Subcutaneous abdominal adipose tissue (tissue), 5 donors: ENCODE results near the gene CASK.

Experiments
- H3K27ac ChIP-seq: one replicate; pipeline ENCODE4 v1.7.0; 2013; ENCODE audit warnings: low read depth, mild to moderate bottlenecking, inconsistent platforms, low read length, moderate library complexity
- H3K27me3 ChIP-seq, 5 donors: one replicate each; pipeline ENCODE4 v1.7.0; 2013; ENCODE audit warnings: low read length in 5 of 5, inconsistent platforms in 1 of 5; ENCODE audit not compliant: control insufficient read depth in 5 of 5, insufficient read depth in 4 of 5
- H3K36me3 ChIP-seq, 5 donors: one replicate each; pipeline ENCODE4 v1.7.0; 2013; ENCODE audit warnings: low read length in 5 of 5; ENCODE audit not compliant: control insufficient read depth in 5 of 5, insufficient read depth in 5 of 5
- H3K4me1 ChIP-seq, 5 donors: one replicate each; pipeline ENCODE4 v1.7.0; 2013; ENCODE audit warnings: low read length in 5 of 5, mild to moderate bottlenecking in 3 of 5, moderate library complexity in 1 of 5; ENCODE audit not compliant: control insufficient read depth in 5 of 5, insufficient read depth in 5 of 5
- H3K4me3 ChIP-seq, 5 donors: one replicate each; pipeline ENCODE4 v1.7.0; 2013; ENCODE audit warnings: low read length in 5 of 5, low read depth in 1 of 5
- H3K9ac ChIP-seq, 5 donors: one replicate each; pipeline ENCODE4 v1.7.0; 2013; ENCODE audit warnings: low read length in 5 of 5, mild to moderate bottlenecking in 4 of 5, moderate library complexity in 3 of 5
- H3K9me3 ChIP-seq, 5 donors: one replicate each; pipeline ENCODE4 v1.7.0; 2013; ENCODE audit warnings: low read length in 5 of 5; ENCODE audit not compliant: control insufficient read depth in 5 of 5
- donor health status: healthy.
- donor health status: healthy.
- donor health status: healthy.
- donor health status: healthy.
- donor health status: healthy.

Gene CASK

DNA sequence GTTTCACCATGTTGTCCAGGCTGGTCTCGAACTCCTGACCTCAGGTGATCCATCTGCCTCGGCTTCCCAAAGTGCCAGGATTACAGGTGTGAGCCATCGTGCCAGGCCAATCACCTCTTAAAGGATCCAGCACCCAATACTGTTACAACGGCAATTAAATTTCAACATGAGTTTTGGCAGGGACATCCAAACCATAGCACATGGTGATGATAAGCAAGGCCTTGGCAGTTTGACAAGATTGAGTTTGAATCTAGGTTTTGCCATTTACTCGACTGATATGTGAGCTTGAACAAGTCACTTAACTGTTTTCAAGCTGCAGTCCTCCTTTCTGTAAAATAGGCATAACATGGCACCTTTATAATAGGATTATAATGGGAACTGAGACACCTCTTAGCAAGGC is 115.3 kb downstream of the CASK start:
- H3K9me3 ChIP-seq = peaks cover 0 to 7% (median 0%) of the 10 kb centered on the region in 5 donors
- no peak overlapping the region for H3K9ac ChIP-seq
- no peaks in the 10 kb centered on the region for H3K36me3 ChIP-seq
- no peak overlapping the region for H3K4me3 ChIP-seq
- no peak overlapping the region for H3K27ac ChIP-seq
- peaks cover 0 to 4% (median 0%) of the 10 kb centered on the region in 5 donors for H3K27me3 ChIP-seq
- no peaks in the 10 kb centered on the region for H3K4me1 ChIP-seq

DNA sequence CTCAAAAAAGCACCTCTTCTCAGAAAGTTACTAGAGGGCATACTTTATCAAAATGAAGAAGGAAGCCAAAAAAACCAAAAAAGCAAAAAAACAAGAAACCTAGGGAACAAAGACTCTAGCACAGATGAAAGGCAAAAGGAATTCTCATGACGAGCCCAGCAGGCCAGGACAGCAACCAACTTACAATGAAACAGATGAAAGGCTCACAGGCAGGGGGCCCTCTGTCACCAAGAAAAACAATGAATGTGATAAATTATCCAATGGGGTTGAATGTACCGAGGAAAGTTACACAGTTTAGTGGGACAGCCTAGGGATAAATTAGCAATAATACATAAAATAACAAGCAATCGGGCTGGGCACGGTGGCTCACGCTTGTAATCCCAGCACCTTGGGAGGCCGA is 120.4 kb downstream of the CASK start:
- no peak overlapping the region for H3K4me3 ChIP-seq
- H3K4me1 ChIP-seq = no peaks in the 10 kb centered on the region
- peaks cover 0 to 8% (median 0%) of the 10 kb centered on the region in 5 donors for H3K27me3 ChIP-seq
- H3K9ac ChIP-seq = no peak overlapping the region
- peaks cover 0 to 3% (median 0%) of the 10 kb centered on the region in 5 donors for H3K9me3 ChIP-seq
- no peaks in the 10 kb centered on the region for H3K36me3 ChIP-seq
- no peak overlapping the region for H3K27ac ChIP-seq

DNA sequence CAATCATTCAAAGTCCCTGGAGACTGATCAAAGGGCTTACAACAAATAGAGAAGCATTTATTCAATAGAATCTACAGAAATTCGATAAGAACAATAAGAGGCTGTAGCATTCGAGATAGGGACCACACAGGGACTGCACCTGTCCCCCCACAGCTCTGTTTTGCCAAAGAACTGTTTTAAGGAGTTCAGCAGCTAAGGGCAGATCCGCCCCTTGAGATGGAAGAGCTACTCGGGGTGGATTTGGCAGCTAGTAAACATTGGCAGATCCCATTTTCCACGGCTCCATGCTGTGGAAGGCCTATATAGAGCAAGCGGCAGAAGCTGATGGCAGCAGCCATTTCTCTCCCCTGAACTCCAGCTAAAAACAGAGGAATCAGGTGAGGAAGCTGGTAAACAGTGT is 123.7 kb downstream of the CASK start:
- H3K4me3 ChIP-seq = no peak overlapping the region

DNA sequence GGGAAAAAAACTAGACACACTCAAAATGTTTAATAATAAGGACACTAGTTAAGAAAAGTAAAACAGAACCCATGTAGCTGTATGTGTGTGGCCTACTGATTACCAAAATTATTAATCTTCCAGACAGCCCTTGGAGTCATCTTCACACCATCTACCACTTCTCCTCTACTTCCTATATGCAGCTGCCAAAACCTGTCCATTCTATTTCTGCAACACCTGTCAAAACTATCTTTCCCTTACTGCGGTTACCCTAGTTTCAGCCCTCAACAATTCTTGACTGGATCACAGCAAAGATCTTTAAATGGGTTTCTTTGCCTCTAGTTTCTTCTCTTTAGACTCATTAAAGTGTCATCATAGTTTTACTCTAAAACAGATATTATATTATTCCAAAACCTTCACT is 126.8 kb downstream of the CASK start:
- Histone ChIP-seq H3K27ac (no peak overlapping the region), H3K4me3 (no peak overlapping the region), H3K4me1 (no peaks in the 10 kb centered on the region), H3K9ac (no peak overlapping the region), H3K27me3 (peaks cover 0 to 4% (median 0%) of the 10 kb centered on the region in 5 donors), H3K36me3 (no peaks in the 10 kb centered on the region), H3K9me3 (no peaks in the 10 kb centered on the region)

More for the DNA sequence above, 123.7 kb downstream of the CASK start:
- peaks cover 0 to 3% (median 0%) of the 10 kb centered on the region in 5 donors for H3K9me3 ChIP-seq
- no peak overlapping the region for H3K27ac ChIP-seq
- H3K9ac ChIP-seq = no peak overlapping the region
- H3K4me1 ChIP-seq = no peaks in the 10 kb centered on the region
- peaks cover 0 to 4% (median 0%) of the 10 kb centered on the region in 5 donors for H3K27me3 ChIP-seq
- no peaks in the 10 kb centered on the region for H3K36me3 ChIP-seq

DNA sequence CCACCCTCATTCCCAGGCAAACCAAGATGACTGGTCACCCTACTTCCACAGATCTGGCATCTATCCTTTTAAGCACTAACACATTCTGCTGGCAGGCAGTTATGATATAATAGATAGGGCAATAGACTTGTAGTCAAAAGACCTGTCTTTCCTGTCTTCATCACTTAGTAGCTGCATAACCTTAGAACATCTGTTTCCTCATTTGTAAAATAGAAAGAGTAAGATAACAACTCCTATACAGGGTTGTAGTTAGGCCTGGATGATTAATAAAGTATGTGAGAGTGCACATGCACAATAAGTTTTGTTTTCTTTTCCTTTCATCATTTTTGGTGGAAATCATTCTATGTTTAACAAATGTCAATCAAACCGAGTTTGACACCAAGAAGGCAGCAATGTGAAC is 127.3 kb downstream of the CASK start:
- no peaks in the 10 kb centered on the region for H3K9me3 ChIP-seq

DNA sequence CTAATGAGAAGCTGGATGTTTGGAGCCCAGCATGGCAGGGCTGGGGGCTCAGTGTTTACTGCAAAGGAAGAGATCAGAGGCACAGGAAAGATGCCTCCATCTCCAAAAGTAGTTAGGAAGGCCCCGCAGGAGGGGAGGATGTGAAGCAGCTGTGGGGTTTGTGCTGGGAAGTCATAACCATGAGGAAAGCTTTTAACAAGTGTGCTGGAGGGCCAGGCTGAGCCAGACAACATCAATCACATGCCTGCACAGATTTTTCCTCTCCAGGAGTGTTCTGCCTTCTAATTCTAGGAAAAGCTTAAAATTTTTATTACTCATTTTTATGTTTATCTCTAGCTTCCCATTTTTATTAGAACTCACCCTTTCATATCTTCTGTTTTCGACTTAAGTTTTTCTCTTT is 134.0 kb downstream of the CASK start:
- H3K36me3 ChIP-seq = no peaks in the 10 kb centered on the region
- peaks cover 0 to 2% (median 0%) of the 10 kb centered on the region in 5 donors for H3K27me3 ChIP-seq
- H3K4me1 ChIP-seq = no peaks in the 10 kb centered on the region
- no peaks in the 10 kb centered on the region for H3K9me3 ChIP-seq
- H3K9ac ChIP-seq = no peak overlapping the region
- H3K4me3 ChIP-seq = no peak overlapping the region
- H3K27ac ChIP-seq = no peak overlapping the region

More for the DNA sequence above, 127.3 kb downstream of the CASK start:
- no peaks in the 10 kb centered on the region for H3K4me1 ChIP-seq
- H3K27me3 ChIP-seq = peaks cover 0 to 4% (median 0%) of the 10 kb centered on the region in 5 donors
- H3K9ac ChIP-seq = no peak overlapping the region
- H3K27ac ChIP-seq = no peak overlapping the region
- no peak overlapping the region for H3K4me3 ChIP-seq
- no peaks in the 10 kb centered on the region for H3K36me3 ChIP-seq

DNA sequence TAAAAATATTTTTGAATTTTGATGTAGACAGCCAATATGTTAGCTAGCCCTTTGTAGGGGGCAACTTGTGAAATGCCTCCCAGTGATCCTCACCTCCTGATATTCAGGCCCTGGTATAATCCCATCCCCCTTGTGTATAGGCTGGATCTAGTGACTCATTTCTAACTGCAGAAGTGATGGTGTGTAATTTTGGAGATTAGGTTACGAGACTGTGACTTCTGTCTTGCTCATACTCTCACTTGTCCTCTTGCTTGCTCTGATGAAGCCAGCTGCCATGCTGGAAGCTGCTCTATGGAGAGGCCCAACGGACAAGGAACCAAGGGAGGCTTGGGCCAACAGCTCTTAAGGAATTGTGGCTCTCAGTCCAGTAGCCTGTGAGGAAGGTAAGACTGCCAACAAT is 137.7 kb downstream of the CASK start:
- H3K4me1 ChIP-seq = no peaks in the 10 kb centered on the region
- peaks cover 0 to 2% (median 0%) of the 10 kb centered on the region in 5 donors for H3K27me3 ChIP-seq
- H3K9ac ChIP-seq = no peak overlapping the region
- H3K27ac ChIP-seq = no peak overlapping the region
- H3K4me3 ChIP-seq = no peak overlapping the region
- no peaks in the 10 kb centered on the region for H3K36me3 ChIP-seq
- no peaks in the 10 kb centered on the region for H3K9me3 ChIP-seq

DNA sequence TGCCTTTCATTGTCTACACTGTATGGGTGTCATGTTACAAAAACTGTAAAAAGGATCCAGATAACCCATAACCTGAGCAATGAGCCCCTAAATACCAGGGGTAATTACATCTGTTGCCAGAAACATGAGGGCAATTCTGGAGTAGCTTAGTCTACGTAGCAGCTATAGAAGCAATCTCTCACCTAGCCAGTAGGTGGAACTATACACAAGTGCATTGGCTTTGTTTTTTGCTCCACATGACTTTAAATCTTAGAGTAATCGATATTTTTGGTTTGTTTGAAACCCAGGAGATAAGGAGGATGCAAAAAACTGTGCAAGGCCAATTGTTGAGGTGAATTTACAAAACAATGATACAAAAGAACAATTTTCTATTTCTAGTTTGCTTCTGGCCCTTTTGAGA is 141.9 kb downstream of the CASK start:
- Histone ChIP-seq H3K27ac (no peak overlapping the region), H3K9ac (no peak overlapping the region), H3K4me3 (no peak overlapping the region), H3K4me1 (no peaks in the 10 kb centered on the region), H3K36me3 (no peaks in the 10 kb centered on the region), H3K27me3 (peaks cover 0 to 2% (median 0%) of the 10 kb centered on the region in 5 donors), H3K9me3 (no peaks in the 10 kb centered on the region)

DNA sequence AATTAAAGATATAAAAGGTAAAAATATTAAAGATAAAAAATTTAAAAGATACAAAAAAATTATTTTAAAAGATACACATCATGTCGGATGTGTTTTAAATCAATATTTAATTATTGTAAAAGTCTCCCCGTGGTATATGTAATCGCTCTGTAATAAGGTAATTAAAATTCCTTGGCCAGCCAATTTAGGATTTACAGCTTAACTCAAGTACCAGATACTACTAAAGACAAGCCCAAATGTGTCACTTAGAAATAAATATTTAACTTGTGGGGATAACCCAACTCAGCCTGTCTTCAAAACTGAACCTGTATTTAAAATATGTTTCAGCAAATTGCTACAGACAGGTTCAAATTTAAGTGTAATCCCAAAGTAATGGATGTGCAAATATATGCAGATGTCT is 143.4 kb downstream of the CASK start:
- no peak overlapping the region for H3K4me3 ChIP-seq
- H3K9ac ChIP-seq = no peak overlapping the region

DNA sequence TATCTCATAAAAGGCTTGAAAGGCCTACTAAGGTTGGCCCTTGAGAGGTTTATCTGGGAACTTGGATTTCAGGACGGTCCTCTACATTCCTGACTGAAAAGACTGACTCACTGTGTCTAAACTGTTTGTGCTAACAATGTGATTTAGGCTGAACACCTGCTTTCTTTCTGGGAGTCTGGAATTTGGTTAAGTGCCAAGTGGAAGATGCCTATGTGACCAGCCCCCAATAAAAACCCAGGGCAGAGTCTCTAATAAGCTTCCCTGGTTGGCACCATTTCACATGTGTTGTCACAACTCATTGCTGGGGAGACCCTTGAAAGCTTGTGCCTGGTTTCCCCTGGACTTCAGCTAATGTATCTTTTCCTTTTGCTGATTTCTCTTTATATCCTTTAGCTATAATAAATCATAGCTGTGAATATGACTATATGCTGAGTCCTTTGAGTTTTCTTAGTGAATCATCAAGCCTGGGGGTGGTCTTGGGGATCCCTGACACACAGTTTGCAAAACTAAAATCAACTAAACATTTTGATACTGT is 144.3 kb downstream of the CASK start:
- Histone ChIP-seq H3K9me3 (no peaks in the 10 kb centered on the region), H3K36me3 (no peaks in the 10 kb centered on the region)

More for the DNA sequence above, 143.4 kb downstream of the CASK start:
- Histone ChIP-seq H3K27ac (no peak overlapping the region), H3K36me3 (no peaks in the 10 kb centered on the region), H3K27me3 (no peaks in the 10 kb centered on the region), H3K9me3 (no peaks in the 10 kb centered on the region), H3K4me1 (no peaks in the 10 kb centered on the region)

More for the DNA sequence above, 144.3 kb downstream of the CASK start:
- no peak overlapping the region for H3K4me3 ChIP-seq
- no peak overlapping the region for H3K27ac ChIP-seq
- H3K27me3 ChIP-seq = no peaks in the 10 kb centered on the region
- no peaks in the 10 kb centered on the region for H3K4me1 ChIP-seq
- H3K9ac ChIP-seq = no peak overlapping the region
